CD14-positive monocyte (primary cell): ENCODE data around the gene RTP3. TPM values are rescaled to one million over a fixed set of nuclear protein-coding genes. Genes with fewer than 3 reads are reported as not detected.

Experiments
- DNase-seq, 3 donors: peaks; one replicate each; pipeline ENCODE4 v3.0.0-alpha.2; 2011 to 2022
- H2AFZ ChIP-seq: 2 replicates; pipeline ENCODE4 v1.6.0; 2012; ENCODE audit warnings: mild to moderate bottlenecking, low read depth, low read length, inconsistent platforms; ENCODE audit not compliant: insufficient read depth, poor library complexity, severe bottlenecking
- H3K27ac ChIP-seq, 2 donors: 1 replicate in 1 of 2; 2 replicates in 1 of 2; pipeline ENCODE4 v1.5.1; 2012 to 2013; ENCODE audit warnings: low read length in 2 of 2, control low read depth in 1 of 2, inconsistent platforms in 1 of 2, low read depth in 1 of 2, mild to moderate bottlenecking in 1 of 2
- H3K27me3 ChIP-seq, 2 donors: one replicate each; pipeline versions ENCODE4 v1.6.0 to v1.6.1; 2011 to 2013; ENCODE audit warnings: low read length in 2 of 2; ENCODE audit not compliant: control insufficient read depth in 2 of 2, insufficient read depth in 2 of 2
- H3K36me3 ChIP-seq, 2 donors: replicated peaks in 1 of 2; 1 replicate in 1 of 2; 2 replicates in 1 of 2; pipeline versions ENCODE4 v1.5.1 to v1.6.1; 2012 to 2013; ENCODE audit warnings: low read length in 2 of 2, control low read depth in 1 of 2, inconsistent platforms in 1 of 2, mild to moderate bottlenecking in 1 of 2; ENCODE audit not compliant: insufficient read depth in 2 of 2, control insufficient read depth in 1 of 2
- H3K4me1 ChIP-seq, 2 donors: 1 replicate in 1 of 2; 2 replicates in 1 of 2; pipeline versions ENCODE4 v1.5.1 to v1.6.1; 2012 to 2013; ENCODE audit warnings: low read length in 2 of 2, control low read depth in 1 of 2, inconsistent platforms in 1 of 2, mild to moderate bottlenecking in 1 of 2, moderate library complexity in 1 of 2; ENCODE audit not compliant: insufficient read depth in 2 of 2, control insufficient read depth in 1 of 2
- H3K4me2 ChIP-seq: replicated peaks from 2 replicates; pipeline ENCODE3; 2012; ENCODE audit warnings: low read length, moderate library complexity, mild to moderate bottlenecking; ENCODE audit not compliant: poor library complexity, severe bottlenecking; ENCODE audit errors: extremely low read depth
- H3K4me3 ChIP-seq, 3 experiments: fragments of 200-600 bp in 1 of 3; sonication (generic) in 1 of 3; replicated peaks in 1 of 3; 1 replicate in 2 of 3; 2 replicates in 1 of 3; pipeline ENCODE4 v1.5.1; 2011 to 2013; ENCODE audit warnings: low read length in 3 of 3, mild to moderate bottlenecking in 3 of 3, control low read depth in 2 of 3, low read depth in 2 of 3, inconsistent platforms in 1 of 3, moderate library complexity in 1 of 3
- H3K79me2 ChIP-seq: 2 replicates; pipeline ENCODE4 v1.6.0; 2012; ENCODE audit warnings: mild to moderate bottlenecking, control low read depth, inconsistent platforms, low read length, moderate library complexity; ENCODE audit not compliant: insufficient read depth
- H3K9ac ChIP-seq: 2 replicates; pipeline ENCODE4 v1.6.0; 2017; ENCODE audit warnings: low read length, mild to moderate bottlenecking; ENCODE audit not compliant: insufficient read depth, poor library complexity, severe bottlenecking
- H3K9me3 ChIP-seq, 2 donors: replicated peaks in 1 of 2; 1 replicate in 1 of 2; 2 replicates in 1 of 2; pipeline versions ENCODE4 v1.5.1 to v1.6.1; 2012 to 2013; ENCODE audit warnings: low read length in 2 of 2, control low read depth in 1 of 2; ENCODE audit not compliant: control insufficient read depth in 1 of 2, insufficient read depth in 1 of 2
- H4K20me1 ChIP-seq: 2 replicates; pipeline ENCODE4 v1.6.0; 2012; ENCODE audit warnings: mild to moderate bottlenecking, low read length, control low read depth, moderate library complexity; ENCODE audit not compliant: insufficient read depth
- H3K27ac Mint-ChIP-seq, 7 donors: one replicate each; pipeline ENCODE4 v1.8.0; 2020; ENCODE audit warnings: mild to moderate bottlenecking in 7 of 7, mixed read lengths in 7 of 7, moderate library complexity in 6 of 7, inconsistent platforms in 2 of 7
- H3K27me3 Mint-ChIP-seq, 3 donors: one replicate each; pipeline ENCODE4 v1.8.0; 2021 to 2022; ENCODE audit warnings: low read depth in 3 of 3, mild to moderate bottlenecking in 3 of 3, mixed read lengths in 3 of 3, moderate library complexity in 3 of 3, inconsistent platforms in 1 of 3
- H3K36me3 Mint-ChIP-seq, 2 donors: one replicate each; pipeline ENCODE4 v1.8.0; 2020; ENCODE audit warnings: mixed read lengths in 2 of 2, inconsistent platforms in 1 of 2, mild to moderate bottlenecking in 1 of 2
- H3K4me1 Mint-ChIP-seq: one replicate; pipeline ENCODE4 v1.8.0; 2020; ENCODE audit warnings: mild to moderate bottlenecking, mixed read lengths
- H3K4me3 Mint-ChIP-seq, 2 donors: one replicate each; pipeline ENCODE4 v1.8.0; 2020; ENCODE audit warnings: mild to moderate bottlenecking in 2 of 2, mixed read lengths in 2 of 2, moderate library complexity in 1 of 2
- H3K9me3 Mint-ChIP-seq, 7 donors: one replicate each; pipeline ENCODE4 v1.8.0; 2020 to 2022; ENCODE audit warnings: mixed read lengths in 7 of 7, mild to moderate bottlenecking in 6 of 7, moderate library complexity in 6 of 7, inconsistent platforms in 2 of 7
- CTCF ChIP-seq: fragments of 200-600 bp; IDR thresholded peaks from one replicate; pipeline ENCODE4 v1.8.0; 2022; ENCODE audit warnings: antibody characterized with exemption, mild to moderate bottlenecking
- WGBS: methylation state at CpG from one replicate; pipeline ENCODE4 v1.1.5; 2013; ENCODE audit warnings: missing lambda C conversion rate; ENCODE audit not compliant: insufficient coverage; 5-methylcytosine and 5-hydroxymethylcytosine counted together
- intact Hi-C, 2 donors: fragments of 100-400 bp; cut with micrococcal nuclease; formaldehyde crosslinking; loops; one replicate each; pipeline versions ENCODE4 v1.15.0 to v1.15.1; 2023
- polyA plus RNA-seq, 3 donors: library from polyadenylated mRNA; depleted of rRNA in 1 of 3; unstranded in 2 of 3; stranded (reverse) in 1 of 3; fragments of 300-500 nt in 2 of 3; fragments of >200 nt in 1 of 3; fragmentation: Illumina TruSeq in 2 of 3; gene quantifications; 1 replicate in 2 of 3; 2 replicates in 1 of 3; pipeline ENCODE4 v1.2.3, GENCODE V29; 2012 to 2021

RTP3 gene
- polyA plus RNA-seq, 3 donors: not detected

- Histone ChIP-seq H3K27me3 (no peaks in the 10 kb centered on the region), H3K4me2 (no peak overlapping the region), H4K20me1 (no peaks in the 10 kb centered on the region), H3K4me1 (no peaks in the 10 kb centered on the region), H3K27ac (no peak overlapping the region), H3K9me3 (no peaks in the 10 kb centered on the region), H3K36me3 (no peaks in the 10 kb centered on the region), H2AFZ (no peak overlapping the region), H3K4me3 (no peak overlapping the region), H3K79me2 (no peaks in the 10 kb centered on the region), H3K9ac (no peak overlapping the region)
- no peak overlapping the region for H3K27ac Mint-ChIP-seq
- H3K9me3 Mint-ChIP-seq: peaks cover 0 to 3% (median 0%) of the 10 kb centered on the region in 7 donors
- no peak for DNase-seq
- H3K4me1 Mint-ChIP-seq: no peaks in the 10 kb centered on the region
- no CpG with 5 or more reads among the region's 3 CpGs for WGBS
- no peaks in the 10 kb centered on the region for H3K36me3 Mint-ChIP-seq
- H3K4me3 Mint-ChIP-seq: no peak overlapping the region
- peaks cover 0 to 3% (median 2%) of the 10 kb centered on the region in 3 donors for H3K27me3 Mint-ChIP-seq
- TF ChIP-seq CTCF: no peak
- intact Hi-C loops: no loop called here
Measured at GRCh38 chr3:46524832-46525231, 27.1 kb downstream of the RTP3 start.

GRCh38 chr3:46527239-46527638, 29.5 kb downstream of the RTP3 start:
- no peaks in the 10 kb centered on the region for H3K4me1 Mint-ChIP-seq
- H3K4me3 ChIP-seq: no peak overlapping the region
- H3K9me3 Mint-ChIP-seq: peaks cover 0 to 4% (median 0%) of the 10 kb centered on the region in 7 donors
- peaks cover 2 to 6% (median 3%) of the 10 kb centered on the region in 3 donors for H3K27me3 Mint-ChIP-seq
- no peak overlapping the region for H3K4me2 ChIP-seq
- no peak overlapping the region for H2AFZ ChIP-seq
- no peaks in the 10 kb centered on the region for H3K4me1 ChIP-seq
- H3K27ac Mint-ChIP-seq: no peak overlapping the region
- H3K27ac ChIP-seq: no peak overlapping the region
- WGBS: 95% methylated on average over 4 of the region's 5 CpGs
- H3K36me3 Mint-ChIP-seq: no peaks in the 10 kb centered on the region
- no peak overlapping the region for H3K4me3 Mint-ChIP-seq
- intact Hi-C loops: no loop called here
- H3K27me3 ChIP-seq: no peaks in the 10 kb centered on the region
- no peak for TF ChIP-seq CTCF
- no peaks in the 10 kb centered on the region for H3K36me3 ChIP-seq
- H4K20me1 ChIP-seq: no peaks in the 10 kb centered on the region
- H3K9ac ChIP-seq: no peak overlapping the region
- no peaks in the 10 kb centered on the region for H3K79me2 ChIP-seq
- DNase-seq: no peak
- H3K9me3 ChIP-seq: no peaks in the 10 kb centered on the region
